Measurements from ENCODE around the gene APOA5. TPM values are rescaled to one million over a fixed set of nuclear protein-coding genes. Genes with fewer than 3 reads are reported as not detected.
A peak's percentile ranks its signal among the peaks of the same experiment; 100 is the strongest.

The APOA5 gene, protein sequence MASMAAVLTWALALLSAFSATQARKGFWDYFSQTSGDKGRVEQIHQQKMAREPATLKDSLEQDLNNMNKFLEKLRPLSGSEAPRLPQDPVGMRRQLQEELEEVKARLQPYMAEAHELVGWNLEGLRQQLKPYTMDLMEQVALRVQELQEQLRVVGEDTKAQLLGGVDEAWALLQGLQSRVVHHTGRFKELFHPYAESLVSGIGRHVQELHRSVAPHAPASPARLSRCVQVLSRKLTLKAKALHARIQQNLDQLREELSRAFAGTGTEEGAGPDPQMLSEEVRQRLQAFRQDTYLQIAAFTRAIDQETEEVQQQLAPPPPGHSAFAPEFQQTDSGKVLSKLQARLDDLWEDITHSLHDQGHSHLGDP
- total RNA-seq (2014; rRNA removed; shearing (Covaris generic)) (0.16 and 0.35 TPM in 2 replicates), polyA plus RNA-seq (2016; fragmentation: Nextera tagmentation; extraction: Ambion mirVana) (0.18 TPM in 1 of 2 replicates, not detected in the other)
- long read RNA-seq: 0 reads

DNA sequence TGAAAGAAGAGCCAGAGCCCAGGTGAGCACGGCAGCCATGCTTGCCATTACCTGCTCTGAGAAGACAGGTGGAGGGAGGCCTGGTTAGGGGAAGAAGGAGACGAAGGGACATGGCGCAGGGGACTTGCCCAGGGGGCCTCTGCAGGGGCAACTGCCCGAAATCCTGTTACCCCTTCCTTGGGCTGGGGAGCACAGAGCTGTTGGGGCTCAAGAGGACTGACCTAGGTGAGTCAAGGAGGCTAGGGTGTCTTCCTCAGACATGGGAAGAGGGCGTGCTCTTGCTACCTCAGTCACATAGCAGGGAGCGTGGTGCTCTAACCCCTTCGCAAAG is at the start of gene APOA5:
TSS of gene APOA5 (minus strand) at position 67 of the 331 bp plus-strand sequence. CDS start at position 48, 19 bp downstream.
- ATAC-seq (no peak), DNase-seq (ENCODE audit: low spot score) (no peak)
- peaks cover 5% of the 10 kb centered on the region; the same call in 1 of the 2 replicates for H3K9me2 ChIP-seq (ENCODE audit: insufficient read depth)
- Mint-ChIP-seq H3K27me3 (ENCODE audit: insufficient read depth, low read depth, poor library complexity) (peaks cover 10% of the 10 kb centered on the region), H3K27ac (no peak within 1 kb of the TSS), H3K9me3 (no peaks in the 10 kb centered on the region), H3K4me3 (peak within 1 kb of the TSS; percentile 50), H3K4me1 (peaks cover 23% of the 10 kb centered on the region), H3K36me3 (ENCODE audit: low read depth) (peaks cover 5% of the 10 kb centered on the region)
- no peak for TF ChIP-seq CREB1 (CRISPR knock-in tag; IDR thresholded peaks at IDR 0.05; ENCODE audit: low read depth)
- TF ChIP-seq, protein P1, sequence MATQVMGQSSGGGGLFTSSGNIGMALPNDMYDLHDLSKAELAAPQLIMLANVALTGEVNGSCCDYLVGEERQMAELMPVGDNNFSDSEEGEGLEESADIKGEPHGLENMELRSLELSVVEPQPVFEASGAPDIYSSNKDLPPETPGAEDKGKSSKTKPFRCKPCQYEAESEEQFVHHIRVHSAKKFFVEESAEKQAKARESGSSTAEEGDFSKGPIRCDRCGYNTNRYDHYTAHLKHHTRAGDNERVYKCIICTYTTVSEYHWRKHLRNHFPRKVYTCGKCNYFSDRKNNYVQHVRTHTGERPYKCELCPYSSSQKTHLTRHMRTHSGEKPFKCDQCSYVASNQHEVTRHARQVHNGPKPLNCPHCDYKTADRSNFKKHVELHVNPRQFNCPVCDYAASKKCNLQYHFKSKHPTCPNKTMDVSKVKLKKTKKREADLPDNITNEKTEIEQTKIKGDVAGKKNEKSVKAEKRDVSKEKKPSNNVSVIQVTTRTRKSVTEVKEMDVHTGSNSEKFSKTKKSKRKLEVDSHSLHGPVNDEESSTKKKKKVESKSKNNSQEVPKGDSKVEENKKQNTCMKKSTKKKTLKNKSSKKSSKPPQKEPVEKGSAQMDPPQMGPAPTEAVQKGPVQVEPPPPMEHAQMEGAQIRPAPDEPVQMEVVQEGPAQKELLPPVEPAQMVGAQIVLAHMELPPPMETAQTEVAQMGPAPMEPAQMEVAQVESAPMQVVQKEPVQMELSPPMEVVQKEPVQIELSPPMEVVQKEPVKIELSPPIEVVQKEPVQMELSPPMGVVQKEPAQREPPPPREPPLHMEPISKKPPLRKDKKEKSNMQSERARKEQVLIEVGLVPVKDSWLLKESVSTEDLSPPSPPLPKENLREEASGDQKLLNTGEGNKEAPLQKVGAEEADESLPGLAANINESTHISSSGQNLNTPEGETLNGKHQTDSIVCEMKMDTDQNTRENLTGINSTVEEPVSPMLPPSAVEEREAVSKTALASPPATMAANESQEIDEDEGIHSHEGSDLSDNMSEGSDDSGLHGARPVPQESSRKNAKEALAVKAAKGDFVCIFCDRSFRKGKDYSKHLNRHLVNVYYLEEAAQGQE (IDR thresholded peaks at IDR 0.05; ENCODE audit: unreplicated experiment): no peak
- H3K79me2 ChIP-seq (replicated peaks; ENCODE audit: insufficient read depth): peaks cover 9% of the 10 kb centered on the region
- peaks cover 9% of the 10 kb centered on the region for H3K4me1 ChIP-seq (ENCODE audit: insufficient read depth)
- H3F3A ChIP-seq (replicated peaks; ENCODE audit: low read depth): 0 out of 2 replicates have a peak, but pooled peaks cover 2% of the 10 kb centered on the region
- H3K4me3 ChIP-seq: no peak within 1 kb of the TSS
- H3K4me2 ChIP-seq: peak within 1 kb of the TSS; percentile 46; the same call in 1 of the 2 replicates
- H3K27me3 ChIP-seq (ENCODE audit: insufficient read depth): no peaks in the 10 kb centered on the region
- peak within 1 kb of the TSS; percentile 80 for H2AFZ ChIP-seq
- H3K27ac ChIP-seq (ENCODE audit: low read depth): no peak within 1 kb of the TSS
- no peaks in the 10 kb centered on the region for H3K36me3 ChIP-seq (ENCODE audit: insufficient read depth)
- 0 out of 2 replicates have a peak, but pooled peaks cover 4% of the 10 kb centered on the region for H4K20me1 ChIP-seq (replicated peaks; ENCODE audit: insufficient read depth)

DNA sequence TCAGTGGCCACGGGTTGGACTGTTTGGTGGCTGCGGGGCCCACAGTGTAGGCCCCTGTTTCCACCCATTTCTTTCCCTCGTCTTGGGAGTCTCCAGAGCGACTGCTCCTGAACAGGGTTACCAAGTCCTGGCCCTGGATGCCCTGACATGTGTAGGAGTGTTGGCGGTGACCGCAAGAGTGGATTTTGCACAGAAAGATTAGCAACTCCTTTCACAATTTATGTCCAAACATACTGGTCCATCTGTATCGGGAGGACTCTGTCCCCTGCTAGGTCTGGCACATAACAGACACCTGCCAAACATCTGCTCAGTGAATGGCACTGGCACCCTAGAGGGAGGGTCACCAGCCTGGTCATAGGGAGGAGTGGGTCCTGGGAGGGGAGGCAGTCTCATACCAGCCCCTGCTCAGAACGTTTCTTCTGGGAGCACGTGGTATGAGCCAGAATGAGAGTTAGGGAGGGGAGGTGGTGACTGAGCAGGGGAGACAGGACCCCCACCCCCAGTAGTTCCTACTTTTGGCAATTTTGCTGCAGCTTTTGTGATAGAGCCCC is 49.1 kb upstream of the APOA5 start:
- Histone ChIP-seq H3K27ac (ENCODE audit: low read depth) (no peak overlapping the region), H4K20me1 (replicated peaks; ENCODE audit: insufficient read depth) (no peaks in the 10 kb centered on the region), H2AFZ (no peak overlapping the region), H3K27me3 (ENCODE audit: insufficient read depth) (no peaks in the 10 kb centered on the region), H3K36me3 (ENCODE audit: insufficient read depth) (no peaks in the 10 kb centered on the region), H3K79me2 (replicated peaks; ENCODE audit: insufficient read depth) (no peaks in the 10 kb centered on the region), H3K9me2 (ENCODE audit: insufficient read depth) (no peaks in the 10 kb centered on the region), H3K4me1 (ENCODE audit: insufficient read depth) (no peaks in the 10 kb centered on the region), H3K4me3 (no peak overlapping the region), H3F3A (replicated peaks; ENCODE audit: low read depth) (0 out of 2 replicates have a peak, but pooled peaks cover 3% of the 10 kb centered on the region), H3K4me2 (no peak overlapping the region)
- Mint-ChIP-seq H3K4me3 (no peak overlapping the region), H3K27ac (no peak overlapping the region), H3K36me3 (ENCODE audit: low read depth) (peaks cover 14% of the 10 kb centered on the region; the same call in 2 of the 3 replicates), H3K27me3 (ENCODE audit: insufficient read depth, low read depth, poor library complexity) (peaks cover 14% of the 10 kb centered on the region), H3K4me1 (peaks cover 26% of the 10 kb centered on the region), H3K9me3 (no peaks in the 10 kb centered on the region)
- no peak for DNase-seq (ENCODE audit: low spot score)
- no peak for ATAC-seq
- TF ChIP-seq POLR2AphosphoS5 (IDR thresholded peaks at IDR 0.05; ENCODE audit: low read depth) (no peak), NANOG (IDR thresholded peaks at IDR 0.05; ENCODE audit: borderline replicate concordance) (no peak), JUNB (IDR thresholded peaks at IDR 0.05; ENCODE audit: unreplicated experiment) (no peak), ZNF331 (CRISPR knock-in tag; IDR thresholded peaks at IDR 0.05; ENCODE audit: low read depth) (no peak), EZH2phosphoT487 (IDR thresholded peaks at IDR 0.05; ENCODE audit: unreplicated experiment) (no peak), EZH2 (IDR thresholded peaks at IDR 0.05; ENCODE audit: low read depth, unreplicated experiment) (no peak), STAT1 (IDR thresholded peaks at IDR 0.05; ENCODE audit: unreplicated experiment) (no peak)
- TF ChIP-seq, protein P1 (IDR thresholded peaks at IDR 0.05; ENCODE audit: unreplicated experiment): no peak
- TF ChIP-seq, protein P2, sequence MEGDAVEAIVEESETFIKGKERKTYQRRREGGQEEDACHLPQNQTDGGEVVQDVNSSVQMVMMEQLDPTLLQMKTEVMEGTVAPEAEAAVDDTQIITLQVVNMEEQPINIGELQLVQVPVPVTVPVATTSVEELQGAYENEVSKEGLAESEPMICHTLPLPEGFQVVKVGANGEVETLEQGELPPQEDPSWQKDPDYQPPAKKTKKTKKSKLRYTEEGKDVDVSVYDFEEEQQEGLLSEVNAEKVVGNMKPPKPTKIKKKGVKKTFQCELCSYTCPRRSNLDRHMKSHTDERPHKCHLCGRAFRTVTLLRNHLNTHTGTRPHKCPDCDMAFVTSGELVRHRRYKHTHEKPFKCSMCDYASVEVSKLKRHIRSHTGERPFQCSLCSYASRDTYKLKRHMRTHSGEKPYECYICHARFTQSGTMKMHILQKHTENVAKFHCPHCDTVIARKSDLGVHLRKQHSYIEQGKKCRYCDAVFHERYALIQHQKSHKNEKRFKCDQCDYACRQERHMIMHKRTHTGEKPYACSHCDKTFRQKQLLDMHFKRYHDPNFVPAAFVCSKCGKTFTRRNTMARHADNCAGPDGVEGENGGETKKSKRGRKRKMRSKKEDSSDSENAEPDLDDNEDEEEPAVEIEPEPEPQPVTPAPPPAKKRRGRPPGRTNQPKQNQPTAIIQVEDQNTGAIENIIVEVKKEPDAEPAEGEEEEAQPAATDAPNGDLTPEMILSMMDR (conservative IDR thresholded peaks at IDR 0.05; ENCODE audit: low read depth in 2 of 2): no peak
- TF ChIP-seq, protein P3, sequence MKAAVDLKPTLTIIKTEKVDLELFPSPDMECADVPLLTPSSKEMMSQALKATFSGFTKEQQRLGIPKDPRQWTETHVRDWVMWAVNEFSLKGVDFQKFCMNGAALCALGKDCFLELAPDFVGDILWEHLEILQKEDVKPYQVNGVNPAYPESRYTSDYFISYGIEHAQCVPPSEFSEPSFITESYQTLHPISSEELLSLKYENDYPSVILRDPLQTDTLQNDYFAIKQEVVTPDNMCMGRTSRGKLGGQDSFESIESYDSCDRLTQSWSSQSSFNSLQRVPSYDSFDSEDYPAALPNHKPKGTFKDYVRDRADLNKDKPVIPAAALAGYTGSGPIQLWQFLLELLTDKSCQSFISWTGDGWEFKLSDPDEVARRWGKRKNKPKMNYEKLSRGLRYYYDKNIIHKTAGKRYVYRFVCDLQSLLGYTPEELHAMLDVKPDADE (IDR thresholded peaks at IDR 0.05): no peak
